Stimulated activated CD8-positive, alpha-beta memory T cell treated with anti-CD3 and anti-CD28 coated beads, Interleukin-15, amount 100 ng/mL, for 24 hours (primary cell): Measurements from ENCODE around the gene ABCG2.

Experiments used
- DNase-seq: peaks from one replicate; pipeline ENCODE4 v3.0.0-alpha.2; 2020; ENCODE audit warnings: low read depth

The ABCG2 gene

DNA sequence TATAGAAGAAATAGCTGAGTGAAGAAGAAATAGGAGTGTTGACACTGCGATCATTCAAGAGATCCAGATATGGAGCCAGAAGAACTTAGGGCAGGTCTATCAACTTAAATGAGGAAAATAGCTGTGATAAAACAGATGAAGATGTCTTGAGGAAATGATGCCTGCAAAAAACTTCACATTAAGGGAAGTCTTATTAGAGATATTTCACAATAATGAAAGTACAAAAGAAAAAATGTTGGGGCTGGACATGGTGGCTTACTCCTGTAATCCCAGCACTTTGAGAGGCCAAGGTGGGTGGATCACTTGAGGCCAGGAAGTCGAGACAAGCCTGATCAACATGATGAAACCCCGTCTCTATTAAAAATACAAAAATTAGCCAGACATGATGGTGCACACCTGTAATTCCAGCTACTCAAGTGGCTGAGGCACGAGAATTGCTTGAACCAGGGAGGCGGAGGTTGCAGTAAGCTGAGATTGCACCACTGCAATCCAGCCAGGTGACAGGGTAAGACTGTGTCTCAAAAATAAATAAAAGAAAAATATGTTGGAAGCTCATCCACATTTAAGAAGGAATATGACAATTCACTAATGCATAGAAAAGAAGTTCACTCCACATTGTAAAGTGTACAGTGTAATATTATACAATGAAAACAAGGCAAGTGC, 94.7 kb downstream of the ABCG2 start:
- no peak for DNase-seq

DNA sequence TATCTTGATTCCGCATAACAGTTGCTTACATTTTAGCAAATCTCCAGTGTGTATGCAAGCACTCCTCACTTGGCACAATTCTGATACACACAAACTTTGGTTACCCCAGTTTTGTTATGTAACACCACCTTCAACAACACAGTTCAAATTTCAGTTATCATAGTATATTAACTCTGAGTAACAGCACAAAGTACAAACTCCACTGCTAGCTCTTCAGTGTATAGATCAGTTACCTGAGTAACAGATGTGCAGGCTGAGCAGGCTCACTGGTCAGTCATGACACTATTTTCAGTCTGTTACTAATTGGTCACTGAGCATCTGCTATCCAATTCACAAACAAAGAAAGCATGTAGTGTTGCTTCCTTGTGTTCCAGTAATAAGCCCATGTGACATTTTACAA, 95.6 kb downstream of the ABCG2 start:
- no peak for DNase-seq

DNA sequence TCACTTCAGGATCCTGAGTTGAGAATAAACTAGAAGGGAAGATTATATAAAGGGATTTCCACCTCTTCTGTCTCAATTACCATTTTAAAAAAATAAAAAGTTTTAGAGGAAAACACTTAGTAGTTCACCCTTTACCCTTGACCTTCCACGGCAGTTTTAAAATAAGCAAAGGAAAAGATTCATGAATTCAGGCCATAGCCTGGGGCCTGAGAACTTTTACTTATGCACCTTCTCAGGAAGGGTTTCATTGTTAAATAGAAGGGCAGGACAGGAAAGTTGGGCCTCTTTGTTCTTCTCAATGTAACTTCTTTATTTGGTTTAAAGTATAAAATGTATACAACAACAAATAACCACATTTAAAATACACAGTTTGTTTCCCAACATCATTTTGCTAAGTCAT, 96.1 kb downstream of the ABCG2 start:
- no peak for DNase-seq

DNA sequence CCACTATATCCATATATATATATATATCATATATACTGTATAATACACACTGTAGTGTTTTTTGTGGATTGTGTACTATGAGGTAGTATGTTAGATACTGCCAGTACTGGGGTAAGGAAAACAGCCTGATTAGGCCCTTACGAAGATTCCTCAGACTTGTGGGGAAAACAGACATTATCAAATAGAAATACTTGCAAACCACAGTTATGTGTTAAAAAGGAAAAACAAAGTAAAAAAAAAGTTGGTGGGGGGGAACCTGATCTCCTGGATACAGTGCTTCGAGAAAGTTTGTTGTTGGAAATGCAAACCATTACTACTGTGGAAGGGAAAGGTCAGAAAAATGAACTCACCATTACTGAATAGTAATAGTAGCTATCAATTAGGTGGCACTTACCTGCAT, 98.0 kb downstream of the ABCG2 start:
- DNase-seq, result no peak

DNA sequence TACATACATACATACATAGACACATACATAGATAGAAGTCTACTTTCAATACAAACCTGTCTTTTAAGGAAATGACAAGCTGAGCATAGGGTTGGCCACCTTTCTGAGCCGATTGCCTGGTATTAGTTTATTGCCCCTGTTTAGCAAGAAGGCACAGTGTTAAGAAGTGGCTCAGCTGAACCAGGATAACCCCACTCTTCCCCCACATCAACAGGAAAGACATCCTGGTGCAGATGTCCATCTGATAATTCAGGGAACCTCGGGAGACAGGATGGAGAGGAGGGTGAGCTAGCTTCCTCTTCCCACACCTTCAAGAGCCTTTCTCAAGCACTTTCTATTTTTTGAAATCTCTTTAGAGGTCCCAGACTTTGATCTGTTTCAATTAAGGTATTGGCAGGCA, 98.7 kb downstream of the ABCG2 start:
- DNase-seq, result no peak

DNA sequence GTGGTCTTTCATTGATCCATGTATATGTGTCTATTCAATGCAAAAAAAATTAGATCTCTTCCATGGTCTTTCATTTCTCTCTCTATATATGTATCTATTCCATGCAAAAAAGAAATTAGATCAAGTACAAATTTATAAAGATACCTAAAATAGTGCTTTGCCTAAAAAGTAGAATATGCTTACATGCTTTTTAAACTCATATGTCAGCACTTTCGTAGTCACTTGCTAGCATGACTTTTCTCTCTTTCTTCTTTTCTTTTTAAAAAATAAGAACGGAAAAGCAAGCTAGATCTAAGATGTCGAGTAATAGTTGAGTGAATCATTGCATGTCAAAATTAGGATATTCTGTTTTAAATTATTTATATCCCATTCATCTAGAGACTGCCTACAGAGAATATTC, 100.1 kb downstream of the ABCG2 start:
- DNase-seq, result no peak

DNA sequence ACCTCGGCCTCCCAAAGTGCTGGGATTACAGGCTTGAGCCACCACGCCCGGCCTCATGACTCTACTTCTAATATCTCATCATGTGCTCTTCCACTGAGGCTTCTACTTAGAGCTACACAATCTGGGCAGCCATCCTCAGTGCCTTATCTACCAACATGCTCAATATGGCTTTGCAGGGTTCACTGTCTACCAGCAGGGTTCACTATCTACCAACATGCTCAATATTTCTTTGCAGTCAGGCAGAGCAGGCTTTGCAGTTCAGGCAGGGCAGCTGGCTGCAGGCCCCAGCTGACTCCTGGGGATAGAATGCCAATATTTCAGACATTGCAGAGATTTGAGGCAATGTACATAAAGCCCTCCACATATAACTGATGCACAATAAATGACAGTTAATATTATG, 103.5 kb downstream of the ABCG2 start:
- no peak for DNase-seq

DNA sequence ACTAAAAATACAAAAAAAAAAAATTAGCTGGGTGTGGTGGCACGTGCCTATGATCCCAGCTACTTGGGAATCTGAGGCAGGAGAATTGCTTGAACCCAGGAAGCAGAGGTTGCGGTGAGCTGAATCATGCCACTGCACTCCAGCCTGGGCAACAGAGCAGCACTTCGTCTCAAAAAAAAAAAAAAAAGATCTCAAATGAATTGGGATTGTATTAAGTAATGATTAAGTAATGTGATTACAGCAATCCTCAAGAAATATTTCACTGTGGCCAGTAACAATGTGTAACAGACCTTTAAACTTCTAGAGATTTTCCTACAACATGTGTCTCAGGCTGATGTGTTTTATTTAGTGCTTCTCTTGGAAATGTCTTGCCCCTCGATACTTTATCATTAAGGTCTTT, 104.2 kb downstream of the ABCG2 start:
- DNase-seq, result no peak

DNA sequence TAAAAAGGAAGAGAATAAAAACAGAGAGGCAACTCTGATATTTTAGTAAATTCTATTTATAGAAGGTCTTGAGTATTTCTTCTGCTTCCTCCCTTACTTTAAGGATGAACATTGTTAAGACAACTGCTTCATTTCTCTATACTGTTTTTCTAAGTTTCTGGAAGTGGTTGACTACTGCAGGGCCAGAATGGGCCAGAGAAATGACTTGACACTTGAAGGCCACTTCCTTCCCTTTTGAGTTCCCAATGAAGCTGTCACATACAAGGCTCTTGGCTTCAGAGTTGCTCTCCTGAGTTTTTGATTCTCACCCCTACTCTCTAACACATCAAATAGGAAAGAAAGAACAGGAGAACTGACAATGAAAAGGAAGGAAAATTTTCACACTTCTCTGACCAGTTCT, 113.4 kb downstream of the ABCG2 start:
- DNase-seq, result no peak

DNA sequence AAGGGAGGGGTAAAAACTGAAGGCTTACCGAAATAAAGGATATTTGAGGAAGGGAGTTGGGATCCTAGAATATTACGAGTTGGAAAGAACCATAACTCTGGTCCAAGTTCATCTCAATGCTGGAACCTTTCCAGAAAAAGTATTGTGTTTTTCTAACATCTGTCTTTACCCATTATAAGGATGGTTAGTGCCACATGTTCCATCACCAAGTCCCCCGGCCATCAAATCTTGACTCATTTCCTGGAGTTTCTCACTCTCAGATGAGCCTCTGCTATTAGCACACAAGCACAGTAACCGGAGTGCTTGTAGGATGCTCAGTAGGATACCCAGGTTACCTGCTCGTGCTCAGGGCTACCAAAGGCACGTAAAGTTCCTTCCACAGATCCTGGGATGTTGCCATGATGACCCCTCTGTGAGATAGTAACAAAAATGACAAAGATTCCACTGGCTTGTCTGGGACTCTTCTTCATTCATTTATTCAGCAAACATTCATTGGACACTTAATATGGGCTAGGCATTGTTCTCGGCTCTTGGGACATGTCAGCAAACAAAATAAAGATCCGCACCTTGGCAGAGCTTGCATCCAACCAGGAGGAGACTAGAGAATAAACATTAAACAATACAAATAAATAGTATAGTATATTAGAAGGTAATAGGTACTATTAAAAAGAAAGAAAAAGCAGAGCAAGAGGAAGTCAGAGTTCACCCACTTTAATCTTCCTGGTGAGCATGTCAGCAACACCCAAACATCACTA, 114.7 kb downstream of the ABCG2 start:
- DNase-seq, result no peak

DNA sequence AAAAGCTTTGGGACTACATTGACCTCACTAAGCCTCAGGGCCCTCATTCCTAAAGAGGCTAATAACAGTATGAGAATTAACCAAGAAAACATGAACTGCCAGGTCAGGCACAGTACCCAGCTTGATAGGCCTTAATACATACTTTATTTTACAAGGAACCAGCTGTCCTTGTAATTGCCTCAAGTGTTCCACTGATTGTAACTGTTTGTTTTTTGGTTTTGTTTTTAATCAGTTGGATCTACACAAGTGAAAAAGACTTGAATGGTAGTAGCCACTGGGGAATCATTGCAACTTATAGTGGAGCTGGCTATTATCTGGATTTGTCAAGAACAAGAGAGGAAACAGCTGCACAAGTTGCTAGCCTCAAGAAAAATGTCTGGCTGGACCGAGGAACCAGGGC, 115.4 kb downstream of the ABCG2 start:
- no peak for DNase-seq

DNA sequence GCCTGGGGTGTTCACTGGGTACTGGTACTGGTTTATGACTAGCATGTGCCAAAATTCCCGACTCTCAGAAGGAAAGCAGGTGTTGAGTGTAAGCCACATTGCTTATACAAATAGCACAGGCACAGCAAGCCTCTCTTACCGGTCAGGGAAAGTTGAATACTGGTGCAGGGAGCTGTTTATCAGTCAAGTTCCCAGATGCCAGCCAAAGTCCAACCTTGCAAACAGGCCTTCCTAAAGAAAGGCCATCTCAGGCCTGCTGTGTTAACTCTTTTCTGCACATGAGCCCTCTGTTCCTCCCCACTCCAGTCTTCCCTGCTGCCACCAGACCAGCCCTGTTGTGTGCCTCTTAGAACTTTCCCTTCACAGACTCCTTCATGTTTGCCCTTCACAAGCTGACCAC, 116.8 kb downstream of the ABCG2 start:
- no peak for DNase-seq

DNA sequence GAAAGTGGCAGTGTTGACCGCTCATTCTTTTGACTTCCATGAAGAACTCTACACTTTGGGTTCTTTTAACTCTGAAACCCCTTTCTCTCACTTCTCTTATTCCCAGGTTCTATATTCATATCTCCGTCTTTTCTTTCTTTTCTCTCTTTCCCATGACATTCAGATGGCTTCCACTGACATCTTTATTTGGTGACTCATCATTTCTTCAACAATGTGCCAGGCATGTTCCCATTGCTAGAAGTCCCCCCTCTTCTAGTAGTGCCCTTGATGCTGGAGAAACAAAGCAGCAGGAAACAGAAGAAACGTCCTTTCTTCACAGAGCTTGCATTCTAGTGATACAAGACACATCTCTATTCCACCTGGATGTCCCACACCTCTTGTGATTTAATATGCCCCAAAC, 117.7 kb downstream of the ABCG2 start:
- DNase-seq, result no peak
